GM12891 (cell line): ENCODE data around the gene PLRG1.

Experiments used
- DNase-seq: peaks from one replicate; pipeline ENCODE4 v3.0.0; 2011; ENCODE audit warnings: low spot score; ENCODE audit not compliant: insufficient read length
- FAIRE-seq: peaks from 2 replicates; lab custom pipeline; 2011; peaks lifted over from hg19 to GRCh38; lab: Jason Lieb, UNC
- PAX5 ChIP-seq: IDR thresholded peaks from 2 replicates; pipeline ENCODE4 v1.6.1; 2011; ENCODE audit warnings: low read length, moderate library complexity, mild to moderate bottlenecking; ENCODE audit not compliant: insufficient read depth, severe bottlenecking
- POLR2A ChIP-seq: IDR thresholded peaks from 2 replicates; pipeline ENCODE4 v1.6.1; 2011; ENCODE audit warnings: low read depth, low read length, control low read depth
- POLR2AphosphoS5 ChIP-seq: IDR thresholded peaks from 2 replicates; pipeline ENCODE4 v1.6.1; 2011; ENCODE audit warnings: low read depth, low read length, control low read depth
- POU2F2 ChIP-seq: IDR thresholded peaks from 2 replicates; pipeline ENCODE4 v1.6.1; 2011; ENCODE audit warnings: low read depth, mild to moderate bottlenecking, control low read depth, low read length, moderate library complexity
- SPI1 ChIP-seq: IDR thresholded peaks from 2 replicates; pipeline ENCODE4 v1.6.1; 2011; ENCODE audit warnings: low read depth, low read length, control low read depth
- TAF1 ChIP-seq: IDR thresholded peaks from 2 replicates; pipeline ENCODE4 v1.6.1; 2011; ENCODE audit warnings: low read depth, low read length, control low read depth

Gene PLRG1

DNA sequence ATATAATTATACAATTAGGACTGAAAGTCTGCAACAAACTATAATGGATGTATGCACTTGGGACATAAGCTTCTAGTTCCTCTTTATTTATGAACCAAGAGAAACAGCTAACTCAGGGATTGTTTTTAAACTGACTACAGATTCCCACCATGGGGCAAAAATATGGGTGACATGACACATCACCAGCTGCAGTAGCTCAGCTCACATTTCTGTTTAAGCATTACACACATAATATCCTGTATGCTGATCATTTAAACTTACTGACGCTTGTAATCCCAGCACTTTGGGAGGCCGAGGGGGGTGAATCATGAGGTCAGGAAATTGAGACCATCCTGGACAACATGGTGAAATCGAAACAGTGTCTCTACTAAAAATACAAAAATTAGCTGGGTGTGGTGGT is 24.1 kb upstream of the PLRG1 start:
- DNase-seq (no peak), FAIRE-seq (no peak)
- TF ChIP-seq POLR2AphosphoS5 (no peak), PAX5 (no peak), POU2F2 (no peak), SPI1 (no peak), TAF1 (no peak), POLR2A (no peak)

- DNase-seq (no peak), FAIRE-seq (no peak)
- TF ChIP-seq TAF1 (no peak), SPI1 (no peak), POLR2A (no peak), POLR2AphosphoS5 (no peak), POU2F2 (no peak), PAX5 (no peak)
Observed at GRCh38 chr4:154573190-154573870, 23.1 kb upstream of the PLRG1 start.

- DNase-seq (no peak), FAIRE-seq (no peak)
- TF ChIP-seq TAF1: no peak
- TF ChIP-seq SPI1: no peak
- TF ChIP-seq POLR2AphosphoS5: no peak
- no peak for TF ChIP-seq PAX5
- no peak for TF ChIP-seq POU2F2
- no peak for TF ChIP-seq POLR2A
Observed at GRCh38 chr4:154569584-154569983, 19.4 kb upstream of the PLRG1 start.

DNA sequence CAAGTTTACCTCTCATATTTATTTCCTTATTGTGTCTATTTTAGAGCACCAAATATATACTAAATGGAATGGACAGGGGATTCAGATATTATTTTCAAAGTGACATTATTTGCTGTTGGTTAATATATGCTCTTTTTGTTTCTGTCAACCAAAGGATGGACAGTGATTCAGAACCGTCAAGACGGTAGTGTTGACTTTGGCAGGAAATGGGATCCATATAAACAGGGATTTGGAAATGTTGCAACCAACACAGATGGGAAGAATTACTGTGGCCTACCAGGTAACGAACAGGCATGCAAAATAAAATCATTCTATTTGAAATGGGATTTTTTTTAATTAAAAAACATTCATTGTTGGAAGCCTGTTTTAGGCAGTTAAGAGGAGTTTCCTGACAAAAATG is 18.8 kb upstream of the PLRG1 start:
- TF ChIP-seq POU2F2 (no peak), PAX5 (no peak), POLR2AphosphoS5 (no peak), POLR2A (no peak), TAF1 (no peak), SPI1 (no peak)
- DNase-seq: no peak
- FAIRE-seq: no peak

- DNase-seq (no peak), FAIRE-seq (no peak)
- TF ChIP-seq POLR2AphosphoS5: no peak
- no peak for TF ChIP-seq TAF1
Observed at GRCh38 chr4:154566639-154567204, 16.5 kb upstream of the PLRG1 start.

DNA sequence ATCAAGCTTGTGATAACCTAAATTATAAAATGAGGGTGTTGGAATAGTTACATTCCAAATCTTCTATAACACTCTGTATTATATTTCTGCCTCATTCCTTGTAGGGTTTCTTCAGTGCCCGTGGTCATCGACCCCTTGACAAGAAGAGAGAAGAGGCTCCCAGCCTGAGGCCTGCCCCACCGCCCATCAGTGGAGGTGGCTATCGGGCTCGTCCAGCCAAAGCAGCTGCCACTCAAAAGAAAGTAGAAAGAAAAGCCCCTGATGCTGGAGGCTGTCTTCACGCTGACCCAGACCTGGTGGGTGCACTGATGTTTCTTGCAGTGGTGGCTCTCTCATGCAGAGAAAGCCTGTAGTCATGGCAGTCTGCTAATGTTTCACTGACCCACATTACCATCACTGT is 15.5 kb upstream of the PLRG1 start:
- no peak for FAIRE-seq

DNA sequence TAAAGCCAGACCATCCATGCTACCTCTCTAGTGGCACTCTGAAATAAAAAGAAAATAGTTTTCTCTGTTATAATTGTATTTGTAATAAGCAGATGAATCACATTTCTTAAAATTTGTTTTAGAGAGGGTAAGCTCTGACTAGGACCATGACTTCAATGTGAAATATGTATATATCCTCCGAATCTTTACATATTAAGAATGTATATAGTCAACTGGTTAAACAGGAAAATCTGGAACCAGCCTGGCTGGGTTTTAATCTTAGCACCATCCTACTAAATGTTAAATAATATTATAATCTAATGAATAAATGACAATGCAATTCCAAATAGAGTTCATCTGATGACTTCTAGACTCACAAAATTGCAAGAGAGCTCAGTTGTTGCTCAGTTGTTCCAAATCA is 14.1 kb upstream of the PLRG1 start:
- DNase-seq: no peak
- TF ChIP-seq POLR2AphosphoS5 (no peak), PAX5 (no peak), TAF1 (no peak), SPI1 (no peak), POLR2A (no peak), POU2F2 (no peak)
- FAIRE-seq: no peak

More for the DNA sequence above, 15.5 kb upstream of the PLRG1 start:
- no peak for DNase-seq
- TF ChIP-seq SPI1: no peak
- TF ChIP-seq POLR2A: no peak
- no peak for TF ChIP-seq POU2F2
- TF ChIP-seq TAF1: no peak
- no peak for TF ChIP-seq POLR2AphosphoS5
- no peak for TF ChIP-seq PAX5

DNA sequence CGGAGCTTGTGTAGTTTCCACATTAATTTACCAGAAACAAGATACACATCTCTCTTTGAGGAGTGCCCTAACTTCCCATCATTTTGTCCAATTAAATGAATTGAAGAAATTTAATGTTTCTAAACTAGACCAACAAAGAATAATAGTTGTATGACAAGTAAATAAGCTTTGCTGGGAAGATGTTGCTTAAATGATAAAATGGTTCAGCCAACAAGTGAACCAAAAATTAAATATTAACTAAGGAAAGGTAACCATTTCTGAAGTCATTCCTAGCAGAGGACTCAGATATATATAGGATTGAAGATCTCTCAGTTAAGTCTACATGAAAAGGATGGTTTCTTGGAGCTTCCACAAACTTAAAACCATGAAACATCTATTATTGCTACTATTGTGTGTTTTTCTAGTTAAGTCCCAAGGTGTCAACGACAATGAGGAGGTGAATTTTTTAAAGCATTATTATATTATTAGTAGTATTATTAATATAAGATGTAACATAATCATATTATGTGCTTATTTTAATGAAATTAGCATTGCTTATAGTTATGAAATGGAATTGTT is 12.6 kb upstream of the PLRG1 start, which contains the start of gene FGB:
FGB (plus strand) TSS at position 315 of the 558 bp plus-strand sequence; CDS start at position 323, 8 bp downstream.
- DNase-seq: no peak
- TF ChIP-seq PAX5 (no peak), POU2F2 (no peak), POLR2AphosphoS5 (no peak), POLR2A (no peak), SPI1 (no peak), TAF1 (no peak)
- no peak for FAIRE-seq

DNA sequence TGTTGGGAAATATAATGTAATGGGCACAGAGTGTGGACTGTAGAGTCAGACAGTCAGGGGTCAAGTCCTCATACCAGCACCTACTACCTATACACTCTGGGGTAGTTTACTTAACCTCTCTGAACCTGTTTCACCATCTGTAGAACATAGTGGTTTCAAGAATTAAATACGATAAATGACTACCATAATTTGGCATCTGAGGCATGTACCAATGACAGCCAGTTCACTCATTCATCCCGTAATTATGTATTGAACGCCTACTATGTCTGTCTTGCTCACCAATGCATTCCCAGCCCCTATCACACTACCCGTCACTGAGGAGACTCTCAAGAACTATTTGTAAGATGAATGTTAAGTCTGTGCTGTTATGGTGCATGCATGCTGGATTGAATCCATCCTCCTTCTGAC is 10.6 kb upstream of the PLRG1 start:
- TF ChIP-seq PAX5 (no peak), TAF1 (no peak), POU2F2 (no peak), POLR2A (no peak), SPI1 (no peak), POLR2AphosphoS5 (no peak)
- FAIRE-seq (no peak), DNase-seq (no peak)

DNA sequence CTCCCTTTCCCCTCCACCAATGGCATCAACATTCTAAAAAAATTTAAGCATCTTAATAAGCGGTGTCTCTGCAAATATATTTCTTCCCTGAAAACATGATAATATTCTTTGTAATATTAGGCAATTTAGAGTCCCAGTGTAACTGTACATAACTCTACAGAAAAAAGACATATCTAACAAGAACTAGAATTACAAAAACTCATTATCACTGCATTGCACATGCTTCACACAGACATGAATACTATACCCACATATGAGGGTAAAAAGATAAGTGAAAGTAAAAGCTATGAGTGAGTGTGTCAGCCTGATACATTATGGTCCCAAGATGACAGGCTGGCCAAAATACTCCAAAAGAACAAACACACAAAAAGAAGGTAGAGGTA is 10.2 kb upstream of the PLRG1 start:
- no peak for FAIRE-seq
- DNase-seq: no peak
- TF ChIP-seq POLR2A (no peak), POLR2AphosphoS5 (no peak), SPI1 (no peak), PAX5 (no peak), TAF1 (no peak), POU2F2 (no peak)
